ENCODE data around the gene PRLHR.
A peak's percentile ranks its signal among the peaks of the same experiment; 100 is the strongest.
"Not testable (repeated sequence)": the region's sequence is repeated elsewhere in the genome, so short reads cannot be mapped to it uniquely, and the experiment has no call there.

Gene PRLHR

DNA sequence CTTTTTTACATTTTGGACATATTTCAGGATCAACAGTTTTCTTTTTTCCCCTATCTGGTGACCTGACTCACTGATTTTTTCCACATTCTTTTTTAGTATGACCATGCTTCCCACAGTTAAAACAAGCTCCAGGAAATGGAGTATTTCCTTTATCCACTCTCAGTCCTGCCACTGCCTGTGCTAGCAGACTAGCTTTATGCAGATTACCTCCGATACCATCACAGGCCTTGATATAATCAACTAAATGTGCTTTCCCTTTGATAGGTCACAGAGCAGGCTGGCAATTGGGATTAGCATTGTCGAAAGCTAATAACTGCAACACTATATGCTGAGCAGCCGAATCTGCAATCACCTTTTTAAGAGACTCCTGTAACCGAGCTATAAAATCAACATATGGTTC, 18.4 kb upstream of the PRLHR start:
- not testable (repeated sequence) for H3K36me3 ChIP-seq (ENCODE audit: control insufficient read depth, low read depth, low read length); H3K9me3 ChIP-seq (ENCODE audit: control insufficient read depth, low read depth, low read length); H3K27me3 ChIP-seq (ENCODE audit: control insufficient read depth, insufficient read depth, low read length); H3K27ac ChIP-seq (ENCODE audit: low read length); H3K4me3 ChIP-seq (ENCODE audit: low read length); H3K9ac ChIP-seq (ENCODE audit: low read length); H3K4me1 ChIP-seq (ENCODE audit: control insufficient read depth, low read depth, low read length)

DNA sequence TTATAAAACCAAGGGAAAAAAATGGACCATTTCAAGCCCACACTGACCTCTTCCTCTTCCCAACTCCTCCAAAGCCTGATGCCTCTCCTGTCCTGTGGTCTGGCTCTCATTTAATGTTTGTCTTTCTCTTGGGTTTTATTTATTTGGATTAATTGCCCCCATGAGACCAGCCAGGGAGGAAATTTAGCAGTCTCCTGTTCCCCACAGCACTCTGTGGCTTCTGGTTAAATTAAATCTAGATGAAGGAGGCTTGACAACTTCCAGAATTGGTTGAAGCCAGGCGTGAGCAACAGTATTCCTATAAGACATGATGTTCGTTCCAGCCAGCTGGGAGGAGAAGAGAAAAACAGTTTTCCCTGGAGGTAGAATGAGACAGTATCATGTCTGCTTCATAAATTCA, 15.1 kb upstream of the PRLHR start:
- no peaks in the 10 kb centered on the region for H3K4me1 ChIP-seq (ENCODE audit: control insufficient read depth, low read depth, low read length)
- H3K27me3 ChIP-seq (ENCODE audit: control insufficient read depth, insufficient read depth, low read length), result no peaks in the 10 kb centered on the region
- no peaks in the 10 kb centered on the region for H3K9me3 ChIP-seq (ENCODE audit: control insufficient read depth, low read depth, low read length)
- no peak overlapping the region for H3K27ac ChIP-seq (ENCODE audit: low read length)
- no peak overlapping the region for H3K9ac ChIP-seq (ENCODE audit: low read length)
- H3K36me3 ChIP-seq (ENCODE audit: control insufficient read depth, low read depth, low read length), result no peaks in the 10 kb centered on the region
- no peak overlapping the region for H3K4me3 ChIP-seq (ENCODE audit: low read length)

DNA sequence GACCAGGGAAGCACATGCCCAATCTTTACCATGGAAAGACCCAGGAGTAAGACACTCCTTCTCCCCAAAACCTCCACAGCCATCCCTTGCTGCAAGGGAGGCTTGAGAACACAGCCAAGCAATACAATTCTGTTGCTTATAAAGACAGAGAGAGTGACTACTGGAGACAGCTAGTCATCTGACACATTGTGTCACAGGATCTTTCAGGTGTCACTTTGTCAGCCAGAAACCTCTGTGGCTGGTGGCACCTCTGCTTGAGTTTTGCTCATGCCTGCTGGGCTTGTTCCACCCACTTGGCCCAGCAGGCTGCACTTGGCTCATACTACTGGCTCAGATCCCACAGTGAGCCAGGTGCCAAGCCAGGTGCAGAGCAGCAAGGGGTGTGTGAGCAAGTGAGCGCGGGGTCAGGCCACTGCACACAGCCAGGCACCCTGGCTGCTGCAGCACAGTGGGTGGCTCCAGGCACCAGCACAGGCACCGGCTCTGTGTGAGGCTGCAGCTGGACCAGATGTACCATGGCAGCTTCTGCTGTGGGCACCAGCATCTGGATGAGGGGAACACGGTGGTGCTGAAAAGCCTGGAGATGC, 12.4 kb upstream of the PRLHR start:
- Histone ChIP-seq H3K27ac (ENCODE audit: low read length) (no peak overlapping the region), H3K9me3 (ENCODE audit: control insufficient read depth, low read depth, low read length) (no peaks in the 10 kb centered on the region), H3K4me3 (ENCODE audit: low read length) (no peak overlapping the region), H3K27me3 (ENCODE audit: control insufficient read depth, insufficient read depth, low read length) (no peaks in the 10 kb centered on the region), H3K9ac (ENCODE audit: low read length) (no peak overlapping the region), H3K36me3 (ENCODE audit: control insufficient read depth, low read depth, low read length) (no peaks in the 10 kb centered on the region), H3K4me1 (ENCODE audit: control insufficient read depth, low read depth, low read length) (no peaks in the 10 kb centered on the region)

DNA sequence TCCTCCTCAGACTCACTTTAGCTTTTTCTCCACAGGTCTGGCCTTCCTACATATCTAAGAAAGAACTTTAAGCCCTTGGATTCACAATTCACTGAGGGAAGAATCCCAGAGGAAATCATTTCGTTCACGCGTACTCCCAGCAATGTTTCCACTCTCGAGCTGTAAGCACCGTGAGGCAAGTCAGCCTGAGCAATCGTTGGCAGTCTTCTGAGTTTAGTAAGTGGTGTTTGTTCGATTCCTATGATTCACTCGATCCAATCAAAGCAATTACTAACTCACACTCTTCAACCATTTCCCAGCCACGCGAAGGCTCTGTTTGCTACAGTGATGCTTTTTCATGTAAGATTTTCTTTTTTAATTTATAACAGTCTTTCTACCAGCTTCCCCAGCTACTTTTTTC, 10.2 kb upstream of the PRLHR start:
- Histone ChIP-seq H3K27ac (ENCODE audit: low read length) (no peak overlapping the region), H3K4me3 (ENCODE audit: low read length) (no peak overlapping the region), H3K9ac (ENCODE audit: low read length) (no peak overlapping the region), H3K9me3 (ENCODE audit: control insufficient read depth, low read depth, low read length) (no peaks in the 10 kb centered on the region), H3K36me3 (ENCODE audit: control insufficient read depth, low read depth, low read length) (no peaks in the 10 kb centered on the region), H3K27me3 (ENCODE audit: control insufficient read depth, insufficient read depth, low read length) (no peaks in the 10 kb centered on the region), H3K4me1 (ENCODE audit: control insufficient read depth, low read depth, low read length) (no peaks in the 10 kb centered on the region)

DNA sequence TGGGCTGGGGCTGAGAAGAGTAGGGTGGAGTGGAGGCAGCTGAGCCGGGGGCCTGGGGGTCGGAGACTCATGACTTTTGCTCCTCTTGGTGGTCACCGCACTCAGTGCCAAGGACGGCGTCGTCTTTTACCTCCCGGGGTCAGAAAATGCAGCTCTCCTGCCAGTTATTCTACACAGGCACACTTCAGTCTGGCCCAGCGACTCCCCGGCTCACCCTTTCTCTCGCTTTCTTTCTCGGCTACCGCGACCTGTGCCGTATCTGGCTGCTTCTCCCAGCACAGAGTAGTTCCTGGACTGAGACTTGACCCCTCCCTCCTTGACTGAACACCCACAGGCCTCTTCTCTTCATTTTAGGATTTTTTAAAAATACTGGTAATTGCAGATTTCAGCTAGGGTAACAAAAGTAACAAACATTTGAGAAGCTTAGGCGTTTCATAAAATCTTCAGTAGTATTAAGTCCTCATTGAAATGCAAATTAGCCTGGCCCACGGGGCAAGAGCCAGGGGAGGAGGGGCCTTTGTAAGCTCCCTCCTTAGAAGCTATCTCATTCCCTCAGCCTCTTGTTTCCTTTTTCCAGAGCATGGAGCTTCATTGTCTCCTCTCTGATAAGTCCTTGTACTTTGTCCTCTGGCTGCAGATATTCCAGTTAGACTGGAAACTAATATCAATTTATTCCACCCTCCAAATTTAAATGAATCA, 1.1 kb upstream of the PRLHR start:
- Histone ChIP-seq H3K9ac (ENCODE audit: low read length) (no peak overlapping the region), H3K36me3 (ENCODE audit: control insufficient read depth, low read depth, low read length) (no peaks in the 10 kb centered on the region), H3K27me3 (ENCODE audit: control insufficient read depth, insufficient read depth, low read length) (peaks cover 42% of the 10 kb centered on the region), H3K4me1 (ENCODE audit: control insufficient read depth, low read depth, low read length) (peaks cover 7% of the 10 kb centered on the region), H3K9me3 (ENCODE audit: control insufficient read depth, low read depth, low read length) (no peaks in the 10 kb centered on the region), H3K27ac (ENCODE audit: low read length) (no peak overlapping the region), H3K4me3 (ENCODE audit: low read length) (peak overlapping the region; percentile 75)

DNA sequence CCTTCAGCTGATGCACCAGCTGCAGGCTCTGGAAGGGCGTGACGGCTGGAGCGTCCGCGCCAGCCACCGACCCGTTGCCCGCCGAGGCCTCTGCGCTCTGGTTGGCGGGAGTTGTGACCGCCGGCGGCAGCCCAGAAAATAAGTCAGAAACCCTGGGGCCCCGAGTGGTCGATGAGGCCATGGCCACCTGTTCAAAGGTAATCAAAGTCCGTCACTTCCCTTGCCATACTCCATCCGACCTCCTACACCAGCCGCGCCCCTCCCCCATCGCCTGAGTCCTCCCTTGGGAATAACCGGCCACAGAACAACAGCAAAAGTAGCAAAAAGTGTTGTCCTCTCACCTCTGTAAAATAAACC, 406 bp downstream of the PRLHR start:
- H3K27ac ChIP-seq (ENCODE audit: low read length), result no peak overlapping the region
- H3K9ac ChIP-seq (ENCODE audit: low read length), result no peak overlapping the region
- peaks cover 42% of the 10 kb centered on the region for H3K27me3 ChIP-seq (ENCODE audit: control insufficient read depth, insufficient read depth, low read length)
- H3K36me3 ChIP-seq (ENCODE audit: control insufficient read depth, low read depth, low read length), result no peaks in the 10 kb centered on the region
- peak overlapping the region; percentile 75 for H3K4me3 ChIP-seq (ENCODE audit: low read length)
- peaks cover 7% of the 10 kb centered on the region for H3K4me1 ChIP-seq (ENCODE audit: control insufficient read depth, low read depth, low read length)
- H3K9me3 ChIP-seq (ENCODE audit: control insufficient read depth, low read depth, low read length), result no peaks in the 10 kb centered on the region

DNA sequence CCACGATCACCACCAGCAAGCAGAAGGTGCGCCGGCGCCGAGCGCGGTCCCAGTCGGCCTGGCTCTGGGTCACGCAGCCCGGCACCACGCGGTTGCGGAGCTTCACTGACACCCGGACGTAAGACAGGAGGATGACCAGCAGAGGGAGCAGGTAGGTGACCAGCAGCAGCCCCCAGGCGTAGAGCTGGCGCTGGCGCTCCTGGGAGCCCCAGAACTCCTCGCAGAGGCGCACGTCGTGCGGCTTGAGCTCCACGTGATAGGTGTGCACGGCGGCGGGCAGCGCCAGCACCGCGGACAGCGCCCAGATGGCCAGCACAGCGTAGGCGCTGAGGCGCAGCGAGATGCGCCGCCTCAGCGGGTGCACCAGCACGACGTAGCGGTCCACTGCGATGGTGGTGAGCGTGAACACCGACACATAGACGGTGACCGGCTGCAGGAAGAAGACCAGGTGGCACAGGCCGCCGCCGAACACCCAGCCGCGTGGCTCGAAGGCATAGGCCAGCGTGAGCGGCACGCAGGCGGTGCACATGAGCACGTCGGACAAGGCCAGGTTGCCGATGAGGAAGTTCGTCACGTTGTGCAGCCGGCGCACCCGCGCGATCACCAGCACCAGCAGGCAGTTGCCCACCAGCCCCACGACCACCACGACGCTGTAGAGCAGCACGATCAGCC, 920 bp downstream of the PRLHR start:
- H3K4me1 ChIP-seq (ENCODE audit: control insufficient read depth, low read depth, low read length), result peaks cover 7% of the 10 kb centered on the region
- H3K4me3 ChIP-seq (ENCODE audit: low read length), result peak overlapping the region; percentile 75
- no peak overlapping the region for H3K9ac ChIP-seq (ENCODE audit: low read length)
- no peaks in the 10 kb centered on the region for H3K36me3 ChIP-seq (ENCODE audit: control insufficient read depth, low read depth, low read length)
- H3K27ac ChIP-seq (ENCODE audit: low read length), result no peak overlapping the region
- peaks cover 42% of the 10 kb centered on the region for H3K27me3 ChIP-seq (ENCODE audit: control insufficient read depth, insufficient read depth, low read length)
- H3K9me3 ChIP-seq (ENCODE audit: control insufficient read depth, low read depth, low read length), result no peaks in the 10 kb centered on the region

DNA sequence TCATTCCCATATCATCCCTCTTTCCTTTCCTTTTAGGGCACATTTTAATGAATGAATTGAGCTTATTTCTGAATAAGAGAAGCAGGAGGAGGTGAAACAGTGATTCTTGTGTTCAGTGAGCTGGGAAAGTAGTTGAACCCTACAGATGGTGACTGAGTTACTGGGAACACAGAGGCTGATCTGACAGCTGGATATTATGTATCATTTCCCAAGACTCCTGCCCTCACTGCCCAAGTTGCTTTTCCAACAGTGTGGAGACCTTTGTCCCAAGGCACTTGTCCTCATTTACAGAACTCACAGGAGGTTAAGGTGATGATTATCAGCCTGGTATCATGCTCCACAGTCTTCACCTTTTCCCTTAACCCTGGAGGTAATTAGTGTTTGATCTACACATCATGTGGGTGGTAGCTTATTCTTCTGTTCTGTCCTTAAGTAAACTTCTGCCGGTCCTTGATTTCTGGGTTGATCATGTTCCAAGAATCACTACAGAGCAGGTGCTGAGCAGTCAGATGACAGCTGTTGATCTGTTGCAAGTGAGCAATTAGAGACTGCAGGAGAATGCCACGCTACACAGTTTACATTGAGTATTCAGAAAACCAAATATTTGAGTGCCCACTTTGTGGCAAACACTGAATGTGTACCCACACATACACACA, 2.6 kb downstream of the PRLHR start:
- Histone ChIP-seq H3K27ac (ENCODE audit: low read length) (no peak overlapping the region), H3K27me3 (ENCODE audit: control insufficient read depth, insufficient read depth, low read length) (peaks cover 42% of the 10 kb centered on the region), H3K9me3 (ENCODE audit: control insufficient read depth, low read depth, low read length) (no peaks in the 10 kb centered on the region), H3K4me3 (ENCODE audit: low read length) (no peak overlapping the region), H3K4me1 (ENCODE audit: control insufficient read depth, low read depth, low read length) (peaks cover 7% of the 10 kb centered on the region), H3K9ac (ENCODE audit: low read length) (no peak overlapping the region), H3K36me3 (ENCODE audit: control insufficient read depth, low read depth, low read length) (no peaks in the 10 kb centered on the region)

DNA sequence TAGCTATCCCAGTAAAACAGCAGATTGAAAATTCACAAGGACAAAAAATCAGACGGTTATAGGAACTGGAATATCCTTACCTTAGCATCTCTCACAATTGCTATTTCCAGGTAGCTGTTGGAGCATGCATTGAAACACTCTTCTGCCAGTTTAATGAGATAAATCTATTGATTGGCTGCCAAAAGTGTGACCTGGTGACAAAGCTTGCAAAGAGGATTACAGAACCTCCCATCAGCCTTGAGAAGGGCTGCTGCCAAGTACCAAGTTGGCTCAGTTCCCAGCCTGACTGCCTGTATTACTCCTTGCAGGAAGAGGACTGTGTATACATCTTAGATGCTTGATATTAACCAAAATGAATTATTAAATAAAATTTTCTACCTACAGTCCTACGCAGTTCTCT, 5.1 kb downstream of the PRLHR start:
- Histone ChIP-seq H3K9me3 (ENCODE audit: control insufficient read depth, low read depth, low read length) (no peaks in the 10 kb centered on the region), H3K9ac (ENCODE audit: low read length) (no peak overlapping the region), H3K27me3 (ENCODE audit: control insufficient read depth, insufficient read depth, low read length) (peaks cover 34% of the 10 kb centered on the region), H3K36me3 (ENCODE audit: control insufficient read depth, low read depth, low read length) (no peaks in the 10 kb centered on the region), H3K27ac (ENCODE audit: low read length) (no peak overlapping the region), H3K4me3 (ENCODE audit: low read length) (no peak overlapping the region), H3K4me1 (ENCODE audit: control insufficient read depth, low read depth, low read length) (no peaks in the 10 kb centered on the region)

DNA sequence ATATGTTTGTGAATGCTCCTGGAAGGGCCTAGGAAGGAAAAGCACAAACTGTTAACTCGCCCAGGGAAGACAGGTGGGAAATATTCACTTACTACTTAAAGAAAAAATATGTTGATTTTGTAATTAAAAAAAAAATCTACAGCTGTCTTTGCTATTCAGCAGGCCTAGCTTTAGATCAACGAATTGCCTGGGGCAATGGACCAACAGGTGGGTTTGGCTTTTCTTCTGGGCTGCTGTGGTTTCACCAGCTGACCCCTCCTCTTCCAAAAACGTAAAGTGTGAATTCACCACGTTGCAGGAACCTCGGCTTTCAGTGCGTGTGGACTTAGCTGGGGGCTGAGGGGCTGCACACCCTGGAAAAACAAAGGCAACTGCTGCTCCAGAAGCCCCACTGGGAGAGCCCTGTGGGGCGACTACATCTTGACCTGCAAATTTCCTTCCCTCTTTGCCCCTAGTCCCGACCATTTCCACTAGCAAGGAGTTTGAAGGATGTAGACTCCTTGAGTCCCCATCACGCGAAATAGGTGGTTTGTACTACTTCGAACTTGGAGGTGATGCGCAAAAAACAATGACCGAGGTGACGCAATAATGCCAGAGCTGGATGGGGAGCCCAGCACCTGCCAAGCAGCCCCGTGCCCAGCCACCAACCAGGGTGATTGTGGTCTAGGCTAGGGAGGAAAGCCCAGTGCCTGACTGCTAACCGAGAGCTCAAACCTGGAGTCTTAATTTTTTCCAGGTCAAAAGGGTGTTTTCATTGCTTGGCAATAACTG, 7.4 kb downstream of the PRLHR start:
- H3K4me1 ChIP-seq (ENCODE audit: control insufficient read depth, low read depth, low read length), result no peaks in the 10 kb centered on the region

DNA sequence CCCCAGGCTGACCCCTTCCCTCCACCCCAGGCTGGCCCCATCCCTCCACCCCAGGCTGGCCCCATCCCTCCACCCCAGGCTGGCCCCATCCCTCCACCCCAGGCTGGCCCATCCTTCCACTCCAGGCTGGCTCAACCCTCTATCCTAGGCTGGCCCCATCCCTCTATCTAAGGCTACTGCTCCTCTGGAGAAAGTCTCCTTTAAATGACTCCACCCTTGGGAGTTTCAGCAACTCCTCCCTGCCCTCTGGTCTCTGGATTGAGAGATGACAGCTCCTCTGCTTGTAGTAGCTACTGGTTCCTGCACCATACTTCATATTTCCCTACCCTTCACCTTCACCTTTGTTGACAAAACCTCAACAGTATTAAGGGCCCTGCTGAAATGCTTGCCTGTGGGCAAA, 8.5 kb downstream of the PRLHR start:
- H3K9me3 ChIP-seq (ENCODE audit: control insufficient read depth, low read depth, low read length), result no peaks in the 10 kb centered on the region
- no peaks in the 10 kb centered on the region for H3K4me1 ChIP-seq (ENCODE audit: control insufficient read depth, low read depth, low read length)
- H3K4me3 ChIP-seq (ENCODE audit: low read length), result no peak overlapping the region
- H3K9ac ChIP-seq (ENCODE audit: low read length), result no peak overlapping the region
- no peaks in the 10 kb centered on the region for H3K36me3 ChIP-seq (ENCODE audit: control insufficient read depth, low read depth, low read length)
- H3K27me3 ChIP-seq (ENCODE audit: control insufficient read depth, insufficient read depth, low read length), result peaks cover under 1% of the 10 kb centered on the region
- no peak overlapping the region for H3K27ac ChIP-seq (ENCODE audit: low read length)

More for the DNA sequence above, 7.4 kb downstream of the PRLHR start:
- Histone ChIP-seq H3K9ac (ENCODE audit: low read length) (no peak overlapping the region), H3K27ac (ENCODE audit: low read length) (no peak overlapping the region), H3K4me3 (ENCODE audit: low read length) (no peak overlapping the region), H3K27me3 (ENCODE audit: control insufficient read depth, insufficient read depth, low read length) (peaks cover 12% of the 10 kb centered on the region), H3K9me3 (ENCODE audit: control insufficient read depth, low read depth, low read length) (no peaks in the 10 kb centered on the region), H3K36me3 (ENCODE audit: control insufficient read depth, low read depth, low read length) (no peaks in the 10 kb centered on the region)
